ENCODE results near the gene LRP11. TPM values are rescaled to one million over a fixed set of nuclear protein-coding genes. Genes with fewer than 3 reads are reported as not detected.

LRP11 gene
- total RNA-seq, 1 donor from 2014 or later = 2.2 TPM

DNA sequence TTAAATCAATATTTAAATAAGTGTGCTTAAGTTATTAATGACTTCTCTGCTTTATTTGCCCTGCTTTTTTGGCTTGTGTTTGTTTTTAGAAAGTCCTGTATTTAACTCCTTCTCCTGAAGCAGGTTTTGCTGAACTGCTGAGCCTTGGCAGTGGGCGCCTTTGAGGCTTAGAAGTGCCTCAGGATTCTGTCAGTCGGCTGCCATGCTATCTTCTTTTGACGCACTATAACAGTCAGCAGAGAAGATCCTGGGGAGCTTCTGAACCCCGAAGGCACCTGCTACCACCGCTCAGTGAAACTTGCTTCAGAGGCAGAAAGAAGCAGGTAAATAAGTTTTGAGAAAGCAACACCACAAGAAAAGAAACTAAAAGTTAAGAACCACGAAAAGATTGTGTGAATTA is 92.2 kb downstream of the LRP11 start:
- H3K27me3 ChIP-seq = no peaks in the 10 kb centered on the region
- H3K79me2 ChIP-seq (ENCODE audit: low read depth) = peaks cover 27% of the 10 kb centered on the region
- no peaks in the 10 kb centered on the region for H3K27me3 Mint-ChIP-seq (ENCODE audit: insufficient read depth, low read depth)
- H3K36me3 ChIP-seq = peaks cover 9% of the 10 kb centered on the region
- no peak overlapping the region for H3K9ac ChIP-seq
- no peak for TF ChIP-seq EZH2 (IDR thresholded peaks at IDR 0.05)
- TF ChIP-seq EZH2phosphoT487 (IDR thresholded peaks at IDR 0.05) = no peak
- TF ChIP-seq, protein P1, sequence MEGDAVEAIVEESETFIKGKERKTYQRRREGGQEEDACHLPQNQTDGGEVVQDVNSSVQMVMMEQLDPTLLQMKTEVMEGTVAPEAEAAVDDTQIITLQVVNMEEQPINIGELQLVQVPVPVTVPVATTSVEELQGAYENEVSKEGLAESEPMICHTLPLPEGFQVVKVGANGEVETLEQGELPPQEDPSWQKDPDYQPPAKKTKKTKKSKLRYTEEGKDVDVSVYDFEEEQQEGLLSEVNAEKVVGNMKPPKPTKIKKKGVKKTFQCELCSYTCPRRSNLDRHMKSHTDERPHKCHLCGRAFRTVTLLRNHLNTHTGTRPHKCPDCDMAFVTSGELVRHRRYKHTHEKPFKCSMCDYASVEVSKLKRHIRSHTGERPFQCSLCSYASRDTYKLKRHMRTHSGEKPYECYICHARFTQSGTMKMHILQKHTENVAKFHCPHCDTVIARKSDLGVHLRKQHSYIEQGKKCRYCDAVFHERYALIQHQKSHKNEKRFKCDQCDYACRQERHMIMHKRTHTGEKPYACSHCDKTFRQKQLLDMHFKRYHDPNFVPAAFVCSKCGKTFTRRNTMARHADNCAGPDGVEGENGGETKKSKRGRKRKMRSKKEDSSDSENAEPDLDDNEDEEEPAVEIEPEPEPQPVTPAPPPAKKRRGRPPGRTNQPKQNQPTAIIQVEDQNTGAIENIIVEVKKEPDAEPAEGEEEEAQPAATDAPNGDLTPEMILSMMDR (IDR thresholded peaks at IDR 0.05) = no peak
- H3K4me1 ChIP-seq = no peaks in the 10 kb centered on the region
- H3K9me3 Mint-ChIP-seq = no peaks in the 10 kb centered on the region
- H3K4me2 ChIP-seq = no peak overlapping the region
- H3K27ac Mint-ChIP-seq = no peak overlapping the region
- H3F3A ChIP-seq (ENCODE audit: low read depth) = no peaks in the 10 kb centered on the region
- no peak for DNase-seq (ENCODE audit: low spot score)
- no peaks in the 10 kb centered on the region for H4K20me1 ChIP-seq (ENCODE audit: low read depth)
- no peaks in the 10 kb centered on the region for H3K9me3 ChIP-seq (ENCODE audit: low read depth)
- no peak overlapping the region for H3K27ac ChIP-seq
- no peak overlapping the region for H2AFZ ChIP-seq (replicated peaks)
- H3K4me3 Mint-ChIP-seq = no peak overlapping the region
- H3K4me1 Mint-ChIP-seq = no peaks in the 10 kb centered on the region
- H3K4me3 ChIP-seq = no peak overlapping the region
- H3K36me3 Mint-ChIP-seq = peaks cover 22% of the 10 kb centered on the region

DNA sequence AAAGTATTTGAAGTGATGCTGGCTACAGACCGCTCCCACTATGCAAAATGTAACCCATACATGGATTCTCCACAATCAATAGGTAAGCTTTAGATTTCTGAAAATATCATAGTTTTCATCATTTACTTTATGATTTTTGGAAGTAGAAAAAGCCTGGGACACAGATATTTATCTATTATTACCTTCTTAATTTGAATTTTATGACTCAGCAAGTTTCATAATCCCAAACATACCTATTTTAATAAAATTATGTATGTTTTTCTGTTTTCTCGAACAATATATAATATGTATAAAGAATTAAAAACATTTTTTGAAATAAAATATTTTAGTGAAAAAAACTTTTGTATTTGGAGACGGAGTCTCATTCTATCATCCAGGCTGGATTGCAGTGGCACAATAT is 93.0 kb downstream of the LRP11 start:
- no peaks in the 10 kb centered on the region for H3K4me1 Mint-ChIP-seq

DNA sequence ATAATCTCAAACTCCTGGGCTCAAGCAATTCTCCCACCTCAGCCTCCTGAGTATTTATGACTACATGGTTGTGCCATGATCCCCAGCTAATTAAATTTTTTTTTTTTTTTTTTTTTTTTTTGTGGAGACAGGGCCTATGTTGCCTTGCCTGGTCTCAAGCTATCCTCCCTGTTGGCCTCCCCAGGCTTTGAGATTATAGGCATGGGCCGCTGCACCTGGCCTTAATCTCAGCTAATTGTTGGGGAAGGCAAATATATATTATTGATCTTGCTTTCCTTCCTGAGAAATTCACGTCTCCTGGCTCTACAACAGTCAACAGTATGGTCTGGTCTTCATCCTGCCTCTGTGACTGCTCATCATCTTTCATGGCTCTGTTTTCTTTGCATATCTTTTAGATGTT is 94.5 kb downstream of the LRP11 start:
- no peaks in the 10 kb centered on the region for H3F3A ChIP-seq (ENCODE audit: low read depth)
- no peak overlapping the region for H2AFZ ChIP-seq (replicated peaks)
- peaks cover 17% of the 10 kb centered on the region for H3K36me3 ChIP-seq
- peaks cover 46% of the 10 kb centered on the region for H3K79me2 ChIP-seq (ENCODE audit: low read depth)
- H3K4me1 Mint-ChIP-seq = no peaks in the 10 kb centered on the region
- no peak overlapping the region for H3K4me3 Mint-ChIP-seq
- H3K9me3 Mint-ChIP-seq = peaks cover 8% of the 10 kb centered on the region
- no peaks in the 10 kb centered on the region for H3K4me1 ChIP-seq
- H3K4me2 ChIP-seq = no peak overlapping the region
- no peak overlapping the region for H3K4me3 ChIP-seq
- TF ChIP-seq, protein P1 (IDR thresholded peaks at IDR 0.05) = no peak
- no peak for TF ChIP-seq EZH2 (IDR thresholded peaks at IDR 0.05)
- DNase-seq (ENCODE audit: low spot score) = no peak
- no peak overlapping the region for H3K27ac ChIP-seq
- H3K9ac ChIP-seq = no peak overlapping the region
- H3K27me3 Mint-ChIP-seq (ENCODE audit: insufficient read depth, low read depth) = no peaks in the 10 kb centered on the region
- H3K27me3 ChIP-seq = no peaks in the 10 kb centered on the region
- no peak overlapping the region for H3K27ac Mint-ChIP-seq
- no peaks in the 10 kb centered on the region for H4K20me1 ChIP-seq (ENCODE audit: low read depth)
- peaks cover 27% of the 10 kb centered on the region for H3K36me3 Mint-ChIP-seq
- no peaks in the 10 kb centered on the region for H3K9me3 ChIP-seq (ENCODE audit: low read depth)

More for the DNA sequence above, 93.0 kb downstream of the LRP11 start:
- H3K27me3 Mint-ChIP-seq (ENCODE audit: insufficient read depth, low read depth) = no peaks in the 10 kb centered on the region
- H3K4me1 ChIP-seq = no peaks in the 10 kb centered on the region
- no peaks in the 10 kb centered on the region for H4K20me1 ChIP-seq (ENCODE audit: low read depth)
- no peaks in the 10 kb centered on the region for H3K27me3 ChIP-seq
- no peak overlapping the region for H3K27ac ChIP-seq
- no peak overlapping the region for H3K4me3 Mint-ChIP-seq
- H3K4me3 ChIP-seq = no peak overlapping the region
- no peaks in the 10 kb centered on the region for H3K9me3 ChIP-seq (ENCODE audit: low read depth)
- TF ChIP-seq EZH2phosphoT487 (IDR thresholded peaks at IDR 0.05) (no peak), EZH2 (IDR thresholded peaks at IDR 0.05) (no peak)
- TF ChIP-seq, protein P1 (IDR thresholded peaks at IDR 0.05) = no peak
- no peak overlapping the region for H3K9ac ChIP-seq
- no peaks in the 10 kb centered on the region for H3F3A ChIP-seq (ENCODE audit: low read depth)
- no peak overlapping the region for H3K27ac Mint-ChIP-seq
- H3K36me3 Mint-ChIP-seq = peaks cover 26% of the 10 kb centered on the region
- H3K4me2 ChIP-seq = no peak overlapping the region
- DNase-seq (ENCODE audit: low spot score) = no peak
- H3K9me3 Mint-ChIP-seq = peaks cover 4% of the 10 kb centered on the region
- peaks cover 13% of the 10 kb centered on the region for H3K36me3 ChIP-seq
- peaks cover 34% of the 10 kb centered on the region for H3K79me2 ChIP-seq (ENCODE audit: low read depth)
- H2AFZ ChIP-seq (replicated peaks) = no peak overlapping the region

Other genes starting within 250 kb of the LRP11 start
- 18.9 and 20.2 TPM in 2 replicates for gene KATNA1, start 215.6 kb downstream of the LRP11 start, total RNA-seq (ENCODE audit: low replicate concordance)
- gene LATS1, start 146.3 kb downstream of the LRP11 start, total RNA-seq (ENCODE audit: low replicate concordance) = 21.1 and 28.0 TPM in 2 replicates
- 84.5 and 107 TPM in 2 replicates for gene NUP43, start 117.8 kb downstream of the LRP11 start, total RNA-seq (ENCODE audit: low replicate concordance)
- gene PCMT1, start 114.6 kb downstream of the LRP11 start, total RNA-seq (ENCODE audit: low replicate concordance) = 112 and 133 TPM in 2 replicates
- gene RAET1E, start 33.8 kb upstream of the LRP11 start, total RNA-seq (ENCODE audit: low replicate concordance) = not detected in 2 replicates
- not detected in 2 replicates for gene RAET1G, start 58.8 kb upstream of the LRP11 start, total RNA-seq (ENCODE audit: low replicate concordance)
- not detected in 2 replicates for gene ULBP2, start 77.7 kb upstream of the LRP11 start, total RNA-seq (ENCODE audit: low replicate concordance)
- 0.11 and 0.40 TPM in 2 replicates for gene ULBP1, start 99.6 kb upstream of the LRP11 start, total RNA-seq (ENCODE audit: low replicate concordance)
- gene RAET1L, start 161.2 kb upstream of the LRP11 start, total RNA-seq (ENCODE audit: low replicate concordance) = not detected in 2 replicates
- gene ULBP3, start 204.8 kb upstream of the LRP11 start, total RNA-seq (ENCODE audit: low replicate concordance) = 3.9 and 7.1 TPM in 2 replicates

Measured in neural progenitor cell (in vitro differentiated cells).